ENCODE data around the gene PALLD. TPM values are rescaled to one million over a fixed set of nuclear protein-coding genes. Genes with fewer than 3 reads are reported as not detected.

PALLD gene
- total RNA-seq, 1 experiment from 2014 or later: 18.3 TPM

GRCh38 chr4:168557658-168558057, 60.8 kb downstream of the PALLD start:
- Mint-ChIP-seq H3K36me3 (ENCODE audit: insufficient read depth in 1 of 3, low read depth in 3 of 3) (no peaks in the 10 kb centered on the region), H3K4me3 (no peak overlapping the region), H3K4me1 (peaks cover 12 to 16% of the 10 kb centered on the region in 2 experiments), H3K27ac (0 out of 7 replicates have a peak overlapping the region, but pooled peaks of 1 of the 3 experiments have one; percentile 93), H3K9me3 (no peaks in the 10 kb centered on the region), H3K27me3 (ENCODE audit: low read depth) (peaks cover 3% of the 10 kb centered on the region)
- H3K27ac ChIP-seq (ENCODE audit: insufficient read length, low read depth, low read length): no peak overlapping the region
- no peak overlapping the region for H2BK5ac ChIP-seq (ENCODE audit: insufficient read length, low read length)
- no peak overlapping the region for H3K23ac ChIP-seq (ENCODE audit: insufficient read length, low read depth, low read length)
- WGBS (ENCODE audit: extremely low coverage, insufficient read length, low lambda C conversion rate): no CpG with 5 or more reads among the region's 3 CpGs
- peak overlapping the region; percentile 40 for H3K18ac ChIP-seq (ENCODE audit: insufficient read length, low read depth, low read length)
- no peak overlapping the region for H2AFZ ChIP-seq (ENCODE audit: low read length)
- H4K5ac ChIP-seq (ENCODE audit: insufficient read length, low read depth, low read length): no peak overlapping the region
- no peak for DNase-seq
- no peak overlapping the region for H3K56ac ChIP-seq (ENCODE audit: insufficient read length, low read depth, low read length)
- no peak overlapping the region for H2BK12ac ChIP-seq (ENCODE audit: insufficient read length, low read depth, low read length)
- H4K20me1 ChIP-seq (ENCODE audit: control insufficient read depth, insufficient read depth, insufficient read length): no peaks in the 10 kb centered on the region
- H3K4me1 ChIP-seq (ENCODE audit: insufficient read depth, low read length): peaks cover 7% of the 10 kb centered on the region; the same call in 1 of the 2 replicates
- H4K8ac ChIP-seq (replicated peaks; ENCODE audit: insufficient read length, low read depth, low read length): peak overlapping the region; percentile 24
- no peak overlapping the region for H3K9ac ChIP-seq (ENCODE audit: extremely low read depth, insufficient read length, low read length)
- H2BK120ac ChIP-seq (ENCODE audit: low read depth, low read length, poor library complexity, severe bottlenecking): no peak overlapping the region
- no peak overlapping the region for H2BK20ac ChIP-seq (ENCODE audit: low read depth, low read length, poor library complexity, severe bottlenecking)
- H2AK5ac ChIP-seq (ENCODE audit: insufficient read length, low read length): peak overlapping the region; percentile 13
- no peaks in the 10 kb centered on the region for H3K9me3 ChIP-seq (ENCODE audit: control insufficient read depth, low read depth, low read length)
- H3K27me3 ChIP-seq (ENCODE audit: insufficient read depth, low read length): no peaks in the 10 kb centered on the region
- peak overlapping the region; percentile 91 for H4K91ac ChIP-seq (ENCODE audit: insufficient read length, low read depth, low read length)
- no peak overlapping the region for H2BK15ac ChIP-seq (ENCODE audit: low read depth, low read length)
- no peak overlapping the region for H3K4me2 ChIP-seq (ENCODE audit: insufficient read depth, insufficient read length, low read length)
- H3K79me1 ChIP-seq (ENCODE audit: insufficient read depth, low read depth, low read length, poor library complexity, severe bottlenecking): no peaks in the 10 kb centered on the region
- no peaks in the 10 kb centered on the region for H3K23me2 ChIP-seq (ENCODE audit: insufficient read length, low read depth, low read length, poor library complexity, severe bottlenecking)
- no peak overlapping the region for H3T11ph ChIP-seq (ENCODE audit: low read length)
- H3K79me2 ChIP-seq (ENCODE audit: insufficient read depth, low read length): no peaks in the 10 kb centered on the region
- TF ChIP-seq CTCF (conservative IDR thresholded peaks at IDR 0.05): no peak
- peak overlapping the region; percentile 5; the same call in 1 of the 2 replicates for H3K4ac ChIP-seq (ENCODE audit: low read depth, low read length)
- H3K14ac ChIP-seq (ENCODE audit: insufficient read depth, low read length): peak overlapping the region; percentile 11

All from H9 (cell line).